H9 (cell line): ENCODE data around the gene NSMCE4A. TPM values are rescaled to one million over a fixed set of nuclear protein-coding genes. Genes with fewer than 3 reads are reported as not detected.

Experiments
- DNase-seq: peaks from one replicate; pipeline ENCODE4 v3.0.0-alpha.2; 2017
- H2AFZ ChIP-seq: one replicate; pipeline ENCODE4 v1.6.1; 2013; ENCODE audit warnings: mild to moderate bottlenecking, low read length, control low read depth, moderate library complexity
- H2AK5ac ChIP-seq: 2 replicates; pipeline ENCODE4 v1.6.1; 2013; ENCODE audit warnings: low read length, control low read depth, mixed read lengths; ENCODE audit not compliant: insufficient read length
- H2BK120ac ChIP-seq: one replicate; pipeline ENCODE4 v1.6.1; 2013; ENCODE audit warnings: low read depth, mild to moderate bottlenecking, low read length, control low read depth, inconsistent platforms; ENCODE audit not compliant: poor library complexity, severe bottlenecking
- H2BK12ac ChIP-seq: 2 replicates; pipeline ENCODE4 v1.6.1; 2013; ENCODE audit warnings: low read length, control low read depth, mixed read lengths, low read depth; ENCODE audit not compliant: insufficient read length
- H2BK15ac ChIP-seq: 2 replicates; pipeline ENCODE4 v1.6.1; 2013; ENCODE audit warnings: low read depth, low read length, control low read depth
- H2BK20ac ChIP-seq: one replicate; pipeline ENCODE4 v1.6.1; 2013; ENCODE audit warnings: low read depth, mild to moderate bottlenecking, low read length, control low read depth, inconsistent platforms; ENCODE audit not compliant: poor library complexity, severe bottlenecking
- H2BK5ac ChIP-seq: 2 replicates; pipeline ENCODE4 v1.6.1; 2013; ENCODE audit warnings: low read length, control low read depth, mixed read lengths; ENCODE audit not compliant: insufficient read length
- H3K14ac ChIP-seq: 2 replicates; pipeline ENCODE4 v1.6.1; 2013; ENCODE audit warnings: low read length, control low read depth; ENCODE audit not compliant: insufficient read depth
- H3K18ac ChIP-seq: 2 replicates; pipeline ENCODE4 v1.6.1; 2013; ENCODE audit warnings: low read depth, mild to moderate bottlenecking, mixed read lengths, low read length, control low read depth; ENCODE audit not compliant: insufficient read length
- H3K23ac ChIP-seq: 2 replicates; pipeline ENCODE4 v1.6.1; 2013; ENCODE audit warnings: low read length, control low read depth, mixed read lengths, low read depth; ENCODE audit not compliant: insufficient read length
- H3K23me2 ChIP-seq: 2 replicates; pipeline ENCODE4 v1.6.1; 2013; ENCODE audit warnings: low read depth, mild to moderate bottlenecking, mixed read lengths, low read length, control low read depth; ENCODE audit not compliant: insufficient read length, poor library complexity, severe bottlenecking
- H3K27ac ChIP-seq: 2 replicates; pipeline ENCODE4 v1.5.1; 2013; ENCODE audit warnings: low read length, control low read depth, mixed read lengths, low read depth; ENCODE audit not compliant: insufficient read length
- H3K27me3 ChIP-seq: 2 replicates; pipeline ENCODE4 v1.6.1; 2013; ENCODE audit warnings: low read length, control low read depth, inconsistent platforms; ENCODE audit not compliant: insufficient read depth
- H3K4ac ChIP-seq: 2 replicates; pipeline ENCODE4 v1.6.1; 2013; ENCODE audit warnings: low read depth, mild to moderate bottlenecking, control low read depth, inconsistent platforms, low read length, moderate library complexity
- H3K4me1 ChIP-seq: 2 replicates; pipeline ENCODE4 v1.6.1; 2013; ENCODE audit warnings: low read length, control low read depth, inconsistent platforms; ENCODE audit not compliant: insufficient read depth
- H3K4me2 ChIP-seq: 2 replicates; pipeline ENCODE4 v1.6.1; 2013; ENCODE audit warnings: low read length, control low read depth, mixed read lengths; ENCODE audit not compliant: insufficient read length, insufficient read depth
- H3K56ac ChIP-seq: 2 replicates; pipeline ENCODE4 v1.6.1; 2013; ENCODE audit warnings: low read depth, mild to moderate bottlenecking, mixed read lengths, low read length, control low read depth; ENCODE audit not compliant: insufficient read length
- H3K79me1 ChIP-seq: 2 replicates; pipeline ENCODE4 v1.6.1; 2013; ENCODE audit warnings: low read depth, mild to moderate bottlenecking, moderate library complexity, low read length, control low read depth, inconsistent platforms; ENCODE audit not compliant: insufficient read depth, poor library complexity, severe bottlenecking
- H3K79me2 ChIP-seq: 2 replicates; pipeline ENCODE4 v1.6.1; 2013; ENCODE audit warnings: low read length, control low read depth, inconsistent platforms; ENCODE audit not compliant: insufficient read depth
- H3K9ac ChIP-seq: 2 replicates; pipeline ENCODE4 v1.6.1; 2013; ENCODE audit warnings: low read length, control low read depth, mixed read lengths; ENCODE audit not compliant: insufficient read length; ENCODE audit errors: extremely low read depth
- H3K9me3 ChIP-seq: one replicate; pipeline ENCODE4 v1.6.1; 2013; ENCODE audit warnings: low read depth, low read length, inconsistent platforms; ENCODE audit not compliant: control insufficient read depth
- H3T11ph ChIP-seq: one replicate; pipeline ENCODE4 v1.6.1; 2013; ENCODE audit warnings: mild to moderate bottlenecking, low read length, control low read depth, inconsistent platforms
- H4K20me1 ChIP-seq: one replicate; pipeline ENCODE4 v1.6.1; 2013; ENCODE audit not compliant: control insufficient read depth, insufficient read length, insufficient read depth
- H4K5ac ChIP-seq: 2 replicates; pipeline ENCODE4 v1.6.1; 2013; ENCODE audit warnings: low read depth, mild to moderate bottlenecking, mixed read lengths, low read length, control low read depth; ENCODE audit not compliant: insufficient read length
- H4K8ac ChIP-seq: replicated peaks from 2 replicates; pipeline ENCODE4 v1.6.1; 2013; ENCODE audit warnings: low read length, control low read depth, mixed read lengths, low read depth; ENCODE audit not compliant: insufficient read length
- H4K91ac ChIP-seq: 2 replicates; pipeline ENCODE4 v1.6.1; 2013; ENCODE audit warnings: low read depth, mild to moderate bottlenecking, moderate library complexity, mixed read lengths, low read length, control low read depth; ENCODE audit not compliant: insufficient read length
- H3K27ac Mint-ChIP-seq, 3 experiments: 2 replicates in 2 of 3; 3 replicates in 1 of 3; pipeline ENCODE4 v1.8.0; 2020 to 2021; ENCODE audit warnings: mixed read lengths in 3 of 3, mild to moderate bottlenecking in 1 of 3, moderate library complexity in 1 of 3
- H3K27me3 Mint-ChIP-seq: 2 replicates; pipeline ENCODE4 v1.8.0; 2021; ENCODE audit warnings: low read depth, mild to moderate bottlenecking, moderate library complexity, mixed read lengths
- H3K36me3 Mint-ChIP-seq, 3 experiments: 2 replicates in 2 of 3; 3 replicates in 1 of 3; pipeline ENCODE4 v1.8.0; 2020 to 2021; ENCODE audit warnings: low read depth in 3 of 3, mixed read lengths in 3 of 3; ENCODE audit not compliant: insufficient read depth in 1 of 3
- H3K4me1 Mint-ChIP-seq, 2 experiments: 2 replicates each; pipeline ENCODE4 v1.8.0; 2020; ENCODE audit warnings: mixed read lengths in 2 of 2
- H3K4me3 Mint-ChIP-seq, 2 experiments: 2 replicates in 1 of 2; 3 replicates in 1 of 2; pipeline ENCODE4 v1.8.0; 2020 to 2021; ENCODE audit warnings: mild to moderate bottlenecking in 2 of 2, mixed read lengths in 2 of 2, moderate library complexity in 1 of 2
- H3K9me3 Mint-ChIP-seq, 2 experiments: 2 replicates in 1 of 2; 3 replicates in 1 of 2; pipeline ENCODE4 v1.8.0; 2020; ENCODE audit warnings: mild to moderate bottlenecking in 2 of 2, mixed read lengths in 2 of 2, moderate library complexity in 1 of 2
- CTCF ChIP-seq: fragments of 200-600 bp; sonication (generic); conservative IDR thresholded peaks from 3 replicates; pipeline ENCODE4 v1.8.0; 2021; ENCODE audit warnings: antibody characterized with exemption, mild to moderate bottlenecking
- WGBS: extraction: QIAGEN DNeasy Blood & Tissue Kit; methylation state at CpG from one replicate; pipeline ENCODE4 v1.1.7; 2013; ENCODE audit warnings: missing lambda C conversion rate, low lambda C conversion rate, mixed read lengths; ENCODE audit not compliant: insufficient read length; ENCODE audit errors: extremely low coverage; 5-methylcytosine and 5-hydroxymethylcytosine counted together
- total RNA-seq: library from RNA; stranded (reverse); gene quantifications from 2 replicates; pipeline ENCODE4 v1.2.1, GENCODE V29; 2021

Gene NSMCE4A
- total RNA-seq, 1 experiment from 2014 or later: 59.0 TPM

GRCh38 chr10:121926671-121927317, 48.2 kb downstream of the NSMCE4A start:
- H2BK12ac ChIP-seq: no peak overlapping the region
- Mint-ChIP-seq H3K27me3 (no peaks in the 10 kb centered on the region), H3K4me3 (peak overlapping the region; percentile 91 to 93), H3K4me1 (peaks cover 21 to 23% of the 10 kb centered on the region in 2 experiments), H3K27ac (peak overlapping the region; percentile 1 to 85 (median 79); a peak in 5 of 7 replicates), H3K9me3 (no peaks in the 10 kb centered on the region), H3K36me3 (peaks cover 6 to 19% (median 14%) of the 10 kb centered on the region in 3 experiments)
- no peak overlapping the region for H3K56ac ChIP-seq
- TF ChIP-seq CTCF: no peak
- H2AK5ac ChIP-seq: no peak overlapping the region
- peaks cover 8% of the 10 kb centered on the region; the same call in 1 of the 2 replicates for H3K79me2 ChIP-seq
- H3K23ac ChIP-seq: no peak overlapping the region
- no peak overlapping the region for H3T11ph ChIP-seq
- no peaks in the 10 kb centered on the region for H3K27me3 ChIP-seq
- no peaks in the 10 kb centered on the region for H3K9me3 ChIP-seq
- no peak overlapping the region for H4K5ac ChIP-seq
- no peaks in the 10 kb centered on the region for H4K20me1 ChIP-seq
- no peak overlapping the region for H3K4ac ChIP-seq
- no peak overlapping the region for H2BK15ac ChIP-seq
- no peak overlapping the region for H2AFZ ChIP-seq
- no peaks in the 10 kb centered on the region; the same call in 1 of the 2 replicates for H3K4me1 ChIP-seq
- no peak overlapping the region for H4K91ac ChIP-seq
- no peak overlapping the region for H2BK20ac ChIP-seq
- H2BK120ac ChIP-seq: no peak overlapping the region
- H2BK5ac ChIP-seq: no peak overlapping the region
- H3K79me1 ChIP-seq: no peaks in the 10 kb centered on the region
- H3K14ac ChIP-seq: peak overlapping the region; percentile 89; the same call in 1 of the 2 replicates
- H3K4me2 ChIP-seq: peak overlapping the region; percentile 93
- H4K8ac ChIP-seq: no peak overlapping the region
- DNase-seq: no peak
- no CpG with 5 or more reads among the region's 20 CpGs for WGBS
- no peak overlapping the region for H3K18ac ChIP-seq
- H3K27ac ChIP-seq: no peak overlapping the region
- peaks cover 10% of the 10 kb centered on the region for H3K23me2 ChIP-seq
- peak overlapping the region; percentile 95 for H3K9ac ChIP-seq
